ENCODE data around the gene CLMP. TPM values are rescaled to one million over a fixed set of nuclear protein-coding genes. Genes with fewer than 3 reads are reported as not detected.

CLMP gene
- total RNA-seq, 2 donors from 2014 or later, result 48.3 to 126 TPM

DNA sequence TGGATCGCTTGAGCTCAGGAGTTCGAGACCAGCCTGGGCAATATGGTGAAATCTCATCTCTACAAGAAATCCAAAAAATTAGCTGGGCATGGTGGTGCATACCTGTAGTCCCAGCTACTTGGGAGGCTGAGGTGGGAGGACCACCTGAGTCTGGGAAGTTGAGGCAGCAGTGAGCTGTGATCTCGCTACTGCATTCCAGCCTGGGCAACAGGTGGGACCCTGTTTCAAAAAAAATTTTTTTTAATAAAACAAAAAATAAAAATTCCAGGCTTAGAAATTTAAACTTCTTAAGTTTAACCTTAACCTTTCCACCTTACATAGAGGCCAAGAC is 21.2 kb downstream of the CLMP start:
- no peak for TF ChIP-seq CTCF (IDR thresholded peaks at IDR 0.05)
- no peak for DNase-seq (ENCODE audit: low spot score)

DNA sequence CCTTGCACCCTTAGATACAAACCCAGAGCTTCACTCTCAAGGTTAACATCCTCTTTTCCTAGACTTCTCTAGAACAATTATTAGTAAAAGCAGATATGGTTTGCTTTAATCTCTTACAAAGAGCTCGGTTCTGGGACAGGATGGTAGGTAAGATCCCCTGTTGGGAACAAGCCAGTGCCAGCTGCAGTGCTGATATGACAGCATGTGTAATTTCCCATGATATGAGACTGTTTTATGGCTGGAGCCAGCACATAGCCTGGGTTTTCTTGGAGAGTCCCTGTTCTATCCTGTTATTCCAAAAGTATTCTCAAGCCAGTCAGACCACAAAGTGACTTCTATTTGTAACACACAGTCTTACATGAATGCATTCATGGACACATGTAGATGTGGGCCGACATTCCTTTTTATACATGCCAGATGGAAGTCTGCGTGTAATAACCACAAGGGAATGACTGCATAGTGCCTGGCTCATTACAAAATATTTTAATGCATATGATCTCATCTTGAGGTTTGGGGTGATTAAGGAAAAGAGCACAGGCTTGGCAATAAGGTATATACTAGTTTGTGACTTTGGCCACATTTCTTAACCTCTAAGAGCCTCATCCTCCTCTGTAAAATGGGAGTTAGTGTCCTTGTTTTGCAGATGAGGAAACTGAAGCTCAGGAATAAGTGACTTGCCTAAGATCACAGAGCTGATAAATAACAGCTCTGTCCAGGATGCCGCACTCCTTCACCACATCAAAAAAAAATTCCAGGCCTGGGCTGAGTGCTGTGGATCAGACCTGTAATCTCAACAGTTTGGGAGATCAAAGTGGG is 21.8 kb downstream of the CLMP start:
- Histone ChIP-seq H3K36me3 (no peaks in the 10 kb centered on the region), H3K4me3 (no peak overlapping the region), H3K4me1 (ENCODE audit: control insufficient read depth in 1 of 2, low read depth in 2 of 2) (peaks cover 16 to 49% of the 10 kb centered on the region in 2 donors), H3K27ac (peak overlapping the region; percentile 68 to 79), H3K9me3 (no peaks in the 10 kb centered on the region), H3K27me3 (replicated peaks; ENCODE audit: insufficient read depth) (no peaks in the 10 kb centered on the region)
- no peak for TF ChIP-seq CTCF (IDR thresholded peaks at IDR 0.05)
- DNase-seq (ENCODE audit: low spot score) (no peak), ATAC-seq (ENCODE audit: insufficient number of reproducible peaks, low FRiP score, low read depth) (no peak)

More for the DNA sequence above, 21.2 kb downstream of the CLMP start:
- H3K9me3 ChIP-seq, result no peaks in the 10 kb centered on the region
- peak overlapping the region; percentile 68 to 79 for H3K27ac ChIP-seq
- no peaks in the 10 kb centered on the region for H3K27me3 ChIP-seq (replicated peaks; ENCODE audit: insufficient read depth)
- no peaks in the 10 kb centered on the region for H3K36me3 ChIP-seq
- no peak for ATAC-seq (ENCODE audit: insufficient number of reproducible peaks, low FRiP score, low read depth)
- peaks cover 16 to 49% of the 10 kb centered on the region in 2 donors for H3K4me1 ChIP-seq (ENCODE audit: control insufficient read depth in 1 of 2, low read depth in 2 of 2)
- no peak overlapping the region for H3K4me3 ChIP-seq

- no peak overlapping the region for H3K4me3 ChIP-seq
- peaks cover 16 to 44% of the 10 kb centered on the region in 2 donors for H3K4me1 ChIP-seq (ENCODE audit: control insufficient read depth in 1 of 2, low read depth in 2 of 2)
- no peak for ATAC-seq (ENCODE audit: insufficient number of reproducible peaks, low FRiP score, low read depth)
- H3K27me3 ChIP-seq (replicated peaks; ENCODE audit: insufficient read depth), result no peaks in the 10 kb centered on the region
- TF ChIP-seq CTCF (IDR thresholded peaks at IDR 0.05), result no peak
- no peak overlapping the region for H3K27ac ChIP-seq
- no peak for DNase-seq (ENCODE audit: low spot score)
- H3K36me3 ChIP-seq, result no peaks in the 10 kb centered on the region
- no peaks in the 10 kb centered on the region for H3K9me3 ChIP-seq
These were observed 24.1 kb downstream of the CLMP start for GRCh38 chr11:123170929-123171328.

DNA sequence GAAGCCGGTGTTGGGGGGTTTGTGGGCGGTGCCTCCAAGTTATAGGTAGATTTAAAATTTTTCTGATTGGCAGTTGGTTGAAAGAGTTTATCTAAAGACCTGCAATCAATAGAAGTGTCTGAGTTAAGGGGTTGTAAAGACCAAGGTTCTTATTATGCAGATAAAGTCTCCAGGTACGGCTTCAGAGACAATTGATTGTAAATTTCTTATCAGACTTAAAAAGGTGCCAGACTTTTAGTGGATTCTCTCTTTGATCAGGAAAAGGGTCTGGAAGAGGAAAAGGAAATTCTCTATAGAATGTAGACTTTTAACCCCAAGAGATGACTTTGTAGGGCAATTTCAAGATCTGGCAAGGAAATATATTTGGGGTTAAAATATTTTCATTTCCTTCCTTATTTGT is 25.2 kb downstream of the CLMP start:
- no peaks in the 10 kb centered on the region for H3K36me3 ChIP-seq
- DNase-seq (ENCODE audit: low spot score) (no peak), ATAC-seq (ENCODE audit: insufficient number of reproducible peaks, low FRiP score, low read depth) (no peak)
- no peak overlapping the region for H3K4me3 ChIP-seq
- peaks cover 7 to 39% of the 10 kb centered on the region in 2 donors for H3K4me1 ChIP-seq (ENCODE audit: control insufficient read depth in 1 of 2, low read depth in 2 of 2)
- H3K9me3 ChIP-seq, result no peaks in the 10 kb centered on the region
- no peak for TF ChIP-seq CTCF (IDR thresholded peaks at IDR 0.05)
- H3K27ac ChIP-seq, result no peak overlapping the region
- no peaks in the 10 kb centered on the region for H3K27me3 ChIP-seq (replicated peaks; ENCODE audit: insufficient read depth)

GRCh38 chr11:123168955-123169484 is 26.0 kb downstream of the CLMP start:
- TF ChIP-seq CTCF (IDR thresholded peaks at IDR 0.05), result no peak

More at GRCh38 chr11:123168955-123169484, 26.0 kb downstream of the CLMP start:
- DNase-seq (ENCODE audit: low spot score) (no peak), ATAC-seq (ENCODE audit: insufficient number of reproducible peaks, low FRiP score, low read depth) (no peak)
- Histone ChIP-seq H3K36me3 (no peaks in the 10 kb centered on the region), H3K27me3 (replicated peaks; ENCODE audit: insufficient read depth) (no peaks in the 10 kb centered on the region), H3K4me3 (no peak overlapping the region), H3K27ac (no peak overlapping the region), H3K9me3 (no peaks in the 10 kb centered on the region), H3K4me1 (ENCODE audit: control insufficient read depth in 1 of 2, low read depth in 2 of 2) (peaks cover 4 to 31% of the 10 kb centered on the region in 2 donors)

All from thoracic aorta (tissue), 2 donors.